ENCODE results near the gene KCNH6. TPM values are rescaled to one million over a fixed set of nuclear protein-coding genes. Genes with fewer than 3 reads are reported as not detected.

KCNH6 gene
- polyA plus RNA-seq, 1 of the 3 experiments (the other 2 are of a cell fraction) = 0.15 TPM

DNA sequence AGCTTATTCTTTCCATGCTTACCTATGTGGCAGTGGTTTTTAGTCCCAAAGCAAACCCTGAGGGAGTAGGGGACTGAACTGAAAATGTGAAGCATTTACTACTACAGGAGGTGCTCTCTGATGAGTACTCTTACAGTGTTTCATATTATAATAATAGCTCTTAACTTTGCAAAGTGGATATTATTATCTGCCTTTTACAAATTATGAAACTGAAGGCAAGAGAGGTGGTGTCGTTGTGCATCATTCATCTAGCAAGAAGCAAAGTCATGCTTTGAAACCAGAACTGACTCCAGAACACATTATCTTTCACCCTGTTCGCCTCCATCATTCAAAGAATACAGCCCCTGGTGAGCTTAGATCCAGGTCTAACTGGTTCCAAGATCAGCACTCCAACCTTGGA lies 8.2 kb upstream of the KCNH6 start:
- ChIA-PET CTCF (interaction anchor here (1.2 to 1.5 kb wide), 3 partner anchors 12 to 36 kb away, joined by 3 to 4 read pairs (median 4); no protein-coding TSS in a partner anchor), POLR2A (interaction anchor here (0.5 kb wide), 1 partner anchor 31 kb away, joined by 3 read pairs; no protein-coding TSS in a partner anchor)
- Histone ChIP-seq H3K27ac (ENCODE audit: low read depth in 2 of 2, low read length in 1 of 2) (no peak overlapping the region), H3K9me2 (no peaks in the 10 kb centered on the region), H3K9ac (no peak overlapping the region), H3F3A (replicated peaks; ENCODE audit: insufficient read depth) (no peaks in the 10 kb centered on the region), H3K36me3 (replicated peaks in 1 of 2; ENCODE audit: control insufficient read depth in 1 of 2, insufficient read depth in 2 of 2, low read length in 1 of 2) (no peaks in the 10 kb centered on the region), H3K9me3 (no peaks in the 10 kb centered on the region), H2AFZ (ENCODE audit: low read depth) (no peak overlapping the region), H3K27me3 (ENCODE audit: insufficient read depth) (peaks cover 14% of the 10 kb centered on the region; the same call in 1 of the 2 replicates), H3K79me2 (ENCODE audit: insufficient read depth) (no peaks in the 10 kb centered on the region), H4K20me1 (ENCODE audit: insufficient read depth) (no peaks in the 10 kb centered on the region), H3K4me2 (no peak overlapping the region), H3K4me3 (ENCODE audit: low read depth in 2 of 2, low read length in 1 of 2) (no peak overlapping the region), H3K4me1 (ENCODE audit: control insufficient read depth in 1 of 2, insufficient read depth in 2 of 2, low read depth in 1 of 2, low read length in 1 of 2) (peaks cover 2 to 14% of the 10 kb centered on the region in 2 experiments; a peak in 1 of 4 replicates)
- WGBS (ENCODE audit: low lambda C conversion rate) = 58% methylated on average over 2 of the region's 2 CpGs
- no peak for DNase-seq
- TF ChIP-seq, protein P1, sequence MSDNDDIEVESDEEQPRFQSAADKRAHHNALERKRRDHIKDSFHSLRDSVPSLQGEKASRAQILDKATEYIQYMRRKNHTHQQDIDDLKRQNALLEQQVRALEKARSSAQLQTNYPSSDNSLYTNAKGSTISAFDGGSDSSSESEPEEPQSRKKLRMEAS (IDR thresholded peaks at IDR 0.05; ENCODE audit: low read depth) = no peak
- TF ChIP-seq TEAD4 (IDR thresholded peaks at IDR 0.05; ENCODE audit: borderline replicate concordance, insufficient read depth) (no peak), TAF1 (IDR thresholded peaks at IDR 0.05; ENCODE audit: borderline replicate concordance, low read depth, low read length) (no peak), POLR2AphosphoS5 (IDR thresholded peaks at IDR 0.05; ENCODE audit: low read depth, low read length) (no peak), TCF12 (IDR thresholded peaks at IDR 0.05) (no peak), RFX5 (IDR thresholded peaks at IDR 0.05; ENCODE audit: low read length) (no peak), RCOR1 (IDR thresholded peaks at IDR 0.05; ENCODE audit: low read length) (no peak), GATA2 (CRISPR knock-in tag; IDR thresholded peaks at IDR 0.05) (no peak), NRF1 (IDR thresholded peaks at IDR 0.05; ENCODE audit: low read depth, low read length) (no peak), RXRA (IDR thresholded peaks at IDR 0.05; ENCODE audit: borderline replicate concordance, low read depth) (no peak), FOSL2 (IDR thresholded peaks at IDR 0.05; ENCODE audit: borderline replicate concordance, low read depth) (no peak), MXI1 (IDR thresholded peaks at IDR 0.05; ENCODE audit: low read depth, low read length) (no peak), MEF2A (IDR thresholded peaks at IDR 0.05; ENCODE audit: borderline replicate concordance, low read depth) (no peak), EZH2phosphoT487 (IDR thresholded peaks at IDR 0.05; ENCODE audit: borderline replicate concordance, low read depth) (no peak), ELF1 (IDR thresholded peaks at IDR 0.05) (no peak)
- TF ChIP-seq, protein P2, sequence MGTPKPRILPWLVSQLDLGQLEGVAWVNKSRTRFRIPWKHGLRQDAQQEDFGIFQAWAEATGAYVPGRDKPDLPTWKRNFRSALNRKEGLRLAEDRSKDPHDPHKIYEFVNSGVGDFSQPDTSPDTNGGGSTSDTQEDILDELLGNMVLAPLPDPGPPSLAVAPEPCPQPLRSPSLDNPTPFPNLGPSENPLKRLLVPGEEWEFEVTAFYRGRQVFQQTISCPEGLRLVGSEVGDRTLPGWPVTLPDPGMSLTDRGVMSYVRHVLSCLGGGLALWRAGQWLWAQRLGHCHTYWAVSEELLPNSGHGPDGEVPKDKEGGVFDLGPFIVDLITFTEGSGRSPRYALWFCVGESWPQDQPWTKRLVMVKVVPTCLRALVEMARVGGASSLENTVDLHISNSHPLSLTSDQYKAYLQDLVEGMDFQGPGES (IDR thresholded peaks at IDR 0.05; ENCODE audit: low read depth, low read length) = no peak
- TF ChIP-seq, protein P3, sequence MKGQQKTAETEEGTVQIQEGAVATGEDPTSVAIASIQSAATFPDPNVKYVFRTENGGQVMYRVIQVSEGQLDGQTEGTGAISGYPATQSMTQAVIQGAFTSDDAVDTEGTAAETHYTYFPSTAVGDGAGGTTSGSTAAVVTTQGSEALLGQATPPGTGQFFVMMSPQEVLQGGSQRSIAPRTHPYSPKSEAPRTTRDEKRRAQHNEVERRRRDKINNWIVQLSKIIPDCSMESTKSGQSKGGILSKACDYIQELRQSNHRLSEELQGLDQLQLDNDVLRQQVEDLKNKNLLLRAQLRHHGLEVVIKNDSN (IDR thresholded peaks at IDR 0.05; ENCODE audit: borderline replicate concordance, low read depth) = no peak
- TF ChIP-seq, protein P4, sequence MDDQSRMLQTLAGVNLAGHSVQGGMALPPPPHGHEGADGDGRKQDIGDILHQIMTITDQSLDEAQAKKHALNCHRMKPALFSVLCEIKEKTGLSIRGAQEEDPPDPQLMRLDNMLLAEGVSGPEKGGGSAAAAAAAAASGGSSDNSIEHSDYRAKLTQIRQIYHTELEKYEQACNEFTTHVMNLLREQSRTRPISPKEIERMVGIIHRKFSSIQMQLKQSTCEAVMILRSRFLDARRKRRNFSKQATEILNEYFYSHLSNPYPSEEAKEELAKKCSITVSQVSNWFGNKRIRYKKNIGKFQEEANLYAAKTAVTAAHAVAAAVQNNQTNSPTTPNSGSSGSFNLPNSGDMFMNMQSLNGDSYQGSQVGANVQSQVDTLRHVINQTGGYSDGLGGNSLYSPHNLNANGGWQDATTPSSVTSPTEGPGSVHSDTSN (IDR thresholded peaks at IDR 0.05) = no peak

All from SK-N-SH (cell line).